Neural progenitor cell (in vitro differentiated cells): ENCODE data around the gene CCT2. TPM values are rescaled to one million over a fixed set of nuclear protein-coding genes. Genes with fewer than 3 reads are reported as not detected.
"Not testable (repeated sequence)": the region's sequence is repeated elsewhere in the genome, so short reads cannot be mapped to it uniquely, and the experiment has no call there.

ENCODE experiments used
- DNase-seq: peaks from one replicate; pipeline ENCODE4 v3.0.0-alpha.2; 2016; ENCODE audit warnings: low spot score
- H2AFZ ChIP-seq: fragments of 200-600 bp; sonication (generic); replicated peaks from 2 replicates; pipeline ENCODE4 v1.6.1; 2016; ENCODE audit warnings: antibody characterized with exemption
- H3F3A ChIP-seq: fragments of 200-600 bp; sonication (generic); 2 replicates; pipeline ENCODE4 v1.6.1; 2016; ENCODE audit warnings: antibody characterized with exemption, low read depth
- H3K27ac ChIP-seq: fragments of 200-600 bp; sonication (generic); 2 replicates; pipeline ENCODE4 v1.5.1; 2016; ENCODE audit warnings: mild to moderate bottlenecking
- H3K27me3 ChIP-seq: fragments of 200-600 bp; sonication (generic); 2 replicates; pipeline ENCODE4 v1.6.1; 2016; ENCODE audit warnings: mild to moderate bottlenecking, moderate library complexity
- H3K36me3 ChIP-seq: fragments of 200-600 bp; sonication (generic); 2 replicates; pipeline ENCODE4 v1.5.1; 2016
- H3K4me1 ChIP-seq: fragments of 200-600 bp; sonication (generic); 2 replicates; pipeline ENCODE4 v1.6.1; 2016; ENCODE audit warnings: mixed run types
- H3K4me2 ChIP-seq: fragments of 200-600 bp; sonication (generic); 2 replicates; pipeline ENCODE4 v1.6.1; 2016
- H3K4me3 ChIP-seq: fragments of 200-600 bp; sonication (generic); 2 replicates; pipeline ENCODE4 v1.5.1; 2016
- H3K79me2 ChIP-seq: fragments of 200-600 bp; sonication (generic); 2 replicates; pipeline ENCODE4 v1.6.1; 2016; ENCODE audit warnings: low read depth
- H3K9ac ChIP-seq: fragments of 200-600 bp; sonication (generic); 2 replicates; pipeline ENCODE4 v1.6.1; 2016
- H3K9me3 ChIP-seq: fragments of 200-600 bp; sonication (generic); 2 replicates; pipeline ENCODE4 v1.5.1; 2016; ENCODE audit warnings: low read depth
- H4K20me1 ChIP-seq: fragments of 200-600 bp; sonication (generic); 2 replicates; pipeline ENCODE4 v1.6.1; 2016; ENCODE audit warnings: low read depth
- H3K27ac Mint-ChIP-seq: 3 replicates; pipeline ENCODE4 v1.8.0; 2021; ENCODE audit warnings: mixed read lengths
- H3K27me3 Mint-ChIP-seq: 2 replicates; pipeline ENCODE4 v1.8.0; 2022; ENCODE audit warnings: low read depth, mild to moderate bottlenecking, inconsistent platforms, moderate library complexity, mixed read lengths; ENCODE audit not compliant: insufficient read depth
- H3K36me3 Mint-ChIP-seq: 3 replicates; pipeline ENCODE4 v1.8.0; 2021; ENCODE audit warnings: mixed read lengths
- H3K4me1 Mint-ChIP-seq: 3 replicates; pipeline ENCODE4 v1.8.0; 2021; ENCODE audit warnings: mixed read lengths
- H3K4me3 Mint-ChIP-seq: 3 replicates; pipeline ENCODE4 v1.8.0; 2021; ENCODE audit warnings: mild to moderate bottlenecking, moderate library complexity, mixed read lengths
- H3K9me3 Mint-ChIP-seq: 3 replicates; pipeline ENCODE4 v1.8.0; 2020; ENCODE audit warnings: mixed read lengths
- EZH2 ChIP-seq: fragments of 200-600 bp; sonication (generic); IDR thresholded peaks from 2 replicates; pipeline ENCODE4 v1.6.1; 2017; ENCODE audit warnings: antibody characterized with exemption, mild to moderate bottlenecking, moderate library complexity
- EZH2phosphoT487 ChIP-seq: fragments of 200-600 bp; sonication (generic); IDR thresholded peaks from 2 replicates; pipeline ENCODE4 v1.6.1; 2017; ENCODE audit warnings: antibody characterized with exemption
- total RNA-seq: library from RNA; depleted of rRNA; stranded (reverse); fragments of >200 nt; gene quantifications from 2 replicates; pipeline ENCODE4 v1.2.3, GENCODE V29; 2015; ENCODE audit warnings: low replicate concordance
- TF ChIP-seq, protein P1 (sequence below): fragments of 200-600 bp; sonication (generic); IDR thresholded peaks from 2 replicates; pipeline ENCODE4 v1.5.1; 2017; ENCODE audit warnings: antibody characterized with exemption, mild to moderate bottlenecking

The CCT2 gene
- total RNA-seq, 1 donor from 2014 or later, result 516 TPM

DNA sequence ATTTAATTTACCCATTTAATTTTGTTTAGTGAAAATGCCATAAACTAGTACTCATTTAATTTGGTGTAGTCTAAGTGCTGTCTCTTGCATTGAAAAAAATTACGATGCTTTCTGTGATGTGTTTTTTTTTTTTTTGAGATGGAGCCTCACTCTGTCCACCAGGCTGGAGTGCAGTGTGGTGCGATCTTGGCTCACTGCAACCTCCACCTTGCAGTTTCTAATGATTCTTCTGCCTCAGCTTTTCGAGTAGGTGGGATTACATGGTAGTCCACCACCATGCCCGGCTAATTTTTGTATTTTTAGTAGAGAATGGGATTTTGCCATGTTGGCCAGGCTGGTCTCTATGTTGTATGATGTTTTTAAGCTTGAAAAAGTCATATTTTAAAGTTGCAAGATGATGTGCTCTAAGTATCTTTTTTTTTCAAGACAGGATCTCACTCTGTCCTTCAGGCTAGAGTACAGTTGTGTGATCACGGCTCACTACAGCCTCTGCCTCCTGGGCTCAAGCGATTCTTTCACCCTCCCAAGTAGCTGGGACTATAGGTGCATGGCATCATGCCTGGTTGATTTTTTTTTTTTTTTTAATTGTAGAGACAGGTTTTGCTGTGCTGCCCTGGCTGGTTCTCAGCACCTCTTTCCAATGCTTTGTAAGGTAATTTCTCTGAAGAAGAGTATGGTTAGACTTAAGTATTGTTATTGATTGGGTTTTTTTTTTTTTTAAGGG is 16.9 kb downstream of the CCT2 start:
- Histone ChIP-seq H3K27ac (peak overlapping the region; percentile 37), H4K20me1 (peaks cover 3% of the 10 kb centered on the region), H3K27me3 (no peaks in the 10 kb centered on the region), H3K4me1 (no peaks in the 10 kb centered on the region), H3K9ac (no peak overlapping the region), H3K79me2 (no peaks in the 10 kb centered on the region), H3K36me3 (peaks cover 46% of the 10 kb centered on the region), H3F3A (peaks cover 51% of the 10 kb centered on the region), H3K9me3 (no peaks in the 10 kb centered on the region), H3K4me2 (no peak overlapping the region), H2AFZ (no peak overlapping the region), H3K4me3 (no peak overlapping the region)
- H3K36me3 Mint-ChIP-seq, result peaks cover 39% of the 10 kb centered on the region
- peaks cover 15% of the 10 kb centered on the region for H3K4me1 Mint-ChIP-seq
- peaks cover 4% of the 10 kb centered on the region for H3K27me3 Mint-ChIP-seq
- H3K27ac Mint-ChIP-seq, result no peak overlapping the region
- TF ChIP-seq EZH2 (no peak), EZH2phosphoT487 (no peak)
- TF ChIP-seq, protein P1, sequence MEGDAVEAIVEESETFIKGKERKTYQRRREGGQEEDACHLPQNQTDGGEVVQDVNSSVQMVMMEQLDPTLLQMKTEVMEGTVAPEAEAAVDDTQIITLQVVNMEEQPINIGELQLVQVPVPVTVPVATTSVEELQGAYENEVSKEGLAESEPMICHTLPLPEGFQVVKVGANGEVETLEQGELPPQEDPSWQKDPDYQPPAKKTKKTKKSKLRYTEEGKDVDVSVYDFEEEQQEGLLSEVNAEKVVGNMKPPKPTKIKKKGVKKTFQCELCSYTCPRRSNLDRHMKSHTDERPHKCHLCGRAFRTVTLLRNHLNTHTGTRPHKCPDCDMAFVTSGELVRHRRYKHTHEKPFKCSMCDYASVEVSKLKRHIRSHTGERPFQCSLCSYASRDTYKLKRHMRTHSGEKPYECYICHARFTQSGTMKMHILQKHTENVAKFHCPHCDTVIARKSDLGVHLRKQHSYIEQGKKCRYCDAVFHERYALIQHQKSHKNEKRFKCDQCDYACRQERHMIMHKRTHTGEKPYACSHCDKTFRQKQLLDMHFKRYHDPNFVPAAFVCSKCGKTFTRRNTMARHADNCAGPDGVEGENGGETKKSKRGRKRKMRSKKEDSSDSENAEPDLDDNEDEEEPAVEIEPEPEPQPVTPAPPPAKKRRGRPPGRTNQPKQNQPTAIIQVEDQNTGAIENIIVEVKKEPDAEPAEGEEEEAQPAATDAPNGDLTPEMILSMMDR, result no peak
- H3K9me3 Mint-ChIP-seq, result no peaks in the 10 kb centered on the region
- DNase-seq, result no peak
- H3K4me3 Mint-ChIP-seq, result no peak overlapping the region

DNA sequence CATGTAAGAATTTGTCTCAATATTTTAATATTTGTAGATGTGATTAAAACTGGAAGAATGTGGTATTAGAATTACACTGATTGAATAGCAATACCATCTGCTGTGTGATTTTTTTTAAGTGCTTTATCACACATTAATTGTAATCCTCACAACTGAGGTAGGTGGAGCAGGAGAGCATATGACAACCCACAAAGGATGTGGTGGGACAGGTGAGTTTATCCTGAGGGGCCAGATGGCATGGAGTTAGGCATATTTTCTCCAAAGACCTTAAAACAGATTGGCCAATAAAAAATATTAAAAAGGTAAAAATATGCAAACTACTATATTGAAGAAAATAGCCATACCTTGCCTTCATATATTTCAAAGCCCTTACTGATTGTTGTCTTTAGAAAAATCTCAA is 17.7 kb downstream of the CCT2 start:
- no peak overlapping the region for H3K4me3 ChIP-seq
- H3F3A ChIP-seq, result peaks cover 43% of the 10 kb centered on the region
- Mint-ChIP-seq H3K27me3 (peaks cover 6% of the 10 kb centered on the region), H3K27ac (no peak overlapping the region), H3K9me3 (no peaks in the 10 kb centered on the region), H3K4me1 (peaks cover 8% of the 10 kb centered on the region), H3K36me3 (peaks cover 35% of the 10 kb centered on the region), H3K4me3 (no peak overlapping the region)
- TF ChIP-seq EZH2phosphoT487, result no peak
- TF ChIP-seq, protein P1, result no peak
- no peak for TF ChIP-seq EZH2
- no peaks in the 10 kb centered on the region for H3K4me1 ChIP-seq
- peaks cover 3% of the 10 kb centered on the region for H4K20me1 ChIP-seq
- H3K4me2 ChIP-seq, result no peak overlapping the region
- H3K27me3 ChIP-seq, result no peaks in the 10 kb centered on the region
- DNase-seq, result no peak
- H3K9me3 ChIP-seq, result no peaks in the 10 kb centered on the region
- H3K36me3 ChIP-seq, result peaks cover 38% of the 10 kb centered on the region
- H3K9ac ChIP-seq, result no peak overlapping the region
- H3K27ac ChIP-seq, result no peak overlapping the region
- no peaks in the 10 kb centered on the region for H3K79me2 ChIP-seq
- H2AFZ ChIP-seq, result no peak overlapping the region

DNA sequence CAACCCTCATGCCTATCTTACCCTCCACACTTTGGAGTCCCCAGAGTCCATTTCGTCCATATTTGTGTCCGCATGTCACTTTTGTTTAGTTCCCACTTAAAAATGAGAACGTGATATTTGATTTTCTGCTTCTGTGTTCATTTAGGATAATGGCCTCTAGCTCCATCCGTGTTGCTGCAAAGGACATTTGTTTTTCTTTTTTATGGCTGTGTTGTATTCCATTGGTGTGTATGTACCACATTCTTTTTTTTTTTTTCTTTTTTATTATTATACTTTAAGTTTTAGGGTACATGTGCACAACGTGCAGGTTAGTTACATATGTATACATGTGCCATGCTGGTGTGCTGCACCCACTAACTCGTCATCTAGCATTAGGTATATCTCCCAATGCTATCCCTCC is 18.3 kb downstream of the CCT2 start:
- H3K4me1 ChIP-seq, H3K4me1 Mint-ChIP-seq, H3K27ac ChIP-seq, H4K20me1 ChIP-seq, H3K9me3 Mint-ChIP-seq, H2AFZ ChIP-seq, H3K9ac ChIP-seq, H3K27ac Mint-ChIP-seq, DNase-seq, H3K27me3 ChIP-seq, H3K79me2 ChIP-seq, H3K4me3 ChIP-seq, H3K9me3 ChIP-seq, H3K27me3 Mint-ChIP-seq, H3K4me3 Mint-ChIP-seq, H3K4me2 ChIP-seq: not testable (repeated sequence)
- H3K36me3 Mint-ChIP-seq, result peaks cover 35% of the 10 kb centered on the region
- H3F3A ChIP-seq, result peaks cover 39% of the 10 kb centered on the region
- H3K36me3 ChIP-seq, result peaks cover 32% of the 10 kb centered on the region

DNA sequence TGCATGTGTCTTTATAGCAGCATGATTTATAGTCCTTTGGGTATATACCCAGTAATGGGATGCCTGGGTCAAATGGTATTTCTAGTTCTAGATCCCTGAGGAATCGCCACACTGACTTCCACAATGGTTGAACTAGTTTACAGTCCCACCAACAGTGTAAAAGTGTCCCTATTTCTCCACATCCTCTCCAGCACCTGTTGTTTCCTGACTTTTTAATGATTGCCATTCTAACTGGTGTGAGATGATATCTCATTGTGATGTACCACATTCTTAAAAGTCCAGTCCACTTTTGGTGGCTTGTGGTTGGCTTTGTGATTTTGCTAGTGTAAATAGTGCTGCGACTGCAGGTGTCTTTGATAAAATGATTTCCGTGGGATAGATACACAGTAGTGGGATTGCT is 19.0 kb downstream of the CCT2 start:
- peaks cover 26% of the 10 kb centered on the region for H3K36me3 ChIP-seq
- peaks cover 31% of the 10 kb centered on the region for H3K36me3 Mint-ChIP-seq
- not testable (repeated sequence) for H3K27me3 ChIP-seq, H3K4me3 Mint-ChIP-seq, DNase-seq, H3K9me3 Mint-ChIP-seq, H3K27ac ChIP-seq, H3K79me2 ChIP-seq, H3K27ac Mint-ChIP-seq, H2AFZ ChIP-seq, H3K4me1 ChIP-seq, H3K9me3 ChIP-seq, H3K4me2 ChIP-seq, H3K4me1 Mint-ChIP-seq, H3K9ac ChIP-seq, H3K27me3 Mint-ChIP-seq, H3K4me3 ChIP-seq, H4K20me1 ChIP-seq
- peaks cover 33% of the 10 kb centered on the region for H3F3A ChIP-seq
